HepG2 (cell line): ENCODE data around the gene STX5. TPM values are rescaled to one million over a fixed set of nuclear protein-coding genes. Genes with fewer than 3 reads are reported as not detected.

Source experiments
- ATAC-seq: fragments of 200-7000 bp; cut with Tn5 transposase; 3 replicates; pipeline ENCODE4 v1.9.1; 2020; ENCODE audit warnings: mild to moderate bottlenecking, moderate library complexity
- BruUV-seq: library from RNA; stranded (reverse); fragments of 400-500 nt; replicated peaks from 2 replicates; lab custom pipeline; 2021; lab: Mats Ljungman, UMichigan
- CTCF ChIA-PET: fragments of 300-600 bp; formaldehyde crosslinking; extraction: SDS; loops from one replicate; lab custom pipeline; 2021; ENCODE audit warnings: low total read pairs, inconsistent platforms, low intra/inter-chr PET ratio; lab: Yijun Ruan, JAX
- POLR2A ChIA-PET: fragments of 350-600 bp; sonication (Branson Sonifier 250); formaldehyde crosslinking; loops from one replicate; lab custom pipeline; 2020; ENCODE audit warnings: antibody characterized with exemption, inconsistent platforms; lab: Yijun Ruan, JAX
- DNase-seq: peaks from one replicate; pipeline ENCODE4 v3.0.0-alpha.2; 2015; ENCODE audit warnings: low spot score
- FAIRE-seq: peaks from 3 replicates; lab custom pipeline; 2011; peaks lifted over from hg19 to GRCh38; lab: Jason Lieb, UNC
- H2AFZ ChIP-seq: one replicate; pipeline ENCODE4 v1.6.1; 2011; ENCODE audit warnings: low read length, inconsistent platforms
- H3K27ac ChIP-seq: fragments of 300-600 bp; 3 replicates; pipeline ENCODE4 v1.8.0; 2011; ENCODE audit warnings: mixed run types, mild to moderate bottlenecking, mixed read lengths, low read length, inconsistent platforms; ENCODE audit not compliant: insufficient read depth; ENCODE audit errors: extremely low read length
- H3K27me3 ChIP-seq, 2 experiments: fragments of 200-600 bp in 1 of 2; 2 replicates in 1 of 2; 3 replicates in 1 of 2; pipeline versions ENCODE4 v1.6.0 to v1.8.0; 2011; ENCODE audit warnings: low read length in 2 of 2, mild to moderate bottlenecking in 2 of 2, moderate library complexity in 2 of 2, inconsistent platforms in 1 of 2; ENCODE audit not compliant: insufficient read depth in 2 of 2, control insufficient read depth in 1 of 2
- H3K36me3 ChIP-seq, 2 experiments: fragments of 200-600 bp in 1 of 2; replicated peaks in 1 of 2; 2 replicates in 1 of 2; 3 replicates in 1 of 2; pipeline versions ENCODE4 v1.5.1 to v1.8.0; 2011; ENCODE audit warnings: low read length in 2 of 2, inconsistent platforms in 1 of 2; ENCODE audit not compliant: insufficient read depth in 2 of 2, control insufficient read depth in 1 of 2
- H3K4me1 ChIP-seq: 2 replicates; pipeline ENCODE4 v1.5.1; 2012; ENCODE audit warnings: low read length, inconsistent platforms; ENCODE audit not compliant: insufficient read depth
- H3K4me2 ChIP-seq: 2 replicates; pipeline ENCODE4 v1.6.0; 2011; ENCODE audit warnings: low read depth, low read length, inconsistent platforms
- H3K4me3 ChIP-seq, 3 experiments: fragments of 200-600 bp in 1 of 3; sonication (generic), shearing (Covaris generic) in 1 of 3; replicated peaks in 1 of 3; 2 replicates each; pipeline ENCODE4 v1.5.1; 2011 to 2016; ENCODE audit warnings: low read length in 3 of 3, inconsistent platforms in 2 of 3, low read depth in 2 of 3, mild to moderate bottlenecking in 2 of 3, control low read depth in 1 of 3, mixed read lengths in 1 of 3; ENCODE audit not compliant: insufficient read depth in 1 of 3
- H3K79me2 ChIP-seq: one replicate; pipeline ENCODE4 v1.6.1; 2011; ENCODE audit warnings: low read length, inconsistent platforms; ENCODE audit not compliant: insufficient read depth
- H3K9ac ChIP-seq: 2 replicates; pipeline ENCODE4 v1.6.0; 2011; ENCODE audit warnings: mild to moderate bottlenecking, low read depth, low read length, inconsistent platforms; ENCODE audit not compliant: insufficient read depth
- H3K9me3 ChIP-seq: 2 replicates; pipeline ENCODE4 v1.5.1; 2012; ENCODE audit warnings: mild to moderate bottlenecking, low read length
- H4K20me1 ChIP-seq: 2 replicates; pipeline ENCODE4 v1.6.0; 2011; ENCODE audit warnings: inconsistent platforms, mild to moderate bottlenecking, low read length, moderate library complexity; ENCODE audit not compliant: insufficient read depth
- ADNP ChIP-seq: sonication (generic); formaldehyde crosslinking; IDR thresholded peaks from 2 replicates; pipeline ENCODE4 v1.4.0; 2020; ENCODE audit warnings: missing genetic modification reagents
- CSRNP1 ChIP-seq: sonication (generic); formaldehyde crosslinking; IDR thresholded peaks from 2 replicates; pipeline ENCODE4 v1.8.1; 2023; ENCODE audit warnings: mild to moderate bottlenecking, missing genetic modification reagents
- GABPA ChIP-seq, 2 experiments: IDR thresholded peaks; 2 replicates each; pipeline ENCODE4 v1.6.1; 2011 to 2016; ENCODE audit warnings: low read depth in 2 of 2, low read length in 1 of 2, missing biosample characterization in 1 of 2, missing genetic modification characterization in 1 of 2
- MAZ ChIP-seq, 2 experiments: sonication (generic) in 1 of 2; formaldehyde crosslinking in 1 of 2; IDR thresholded peaks; 2 replicates each; pipeline versions ENCODE4 v1.5.0 to v1.6.1; 2012 to 2020; ENCODE audit warnings: low read depth in 2 of 2, mild to moderate bottlenecking in 2 of 2, borderline replicate concordance in 1 of 2, improper control_type of control experiment in 1 of 2, low read length in 1 of 2, missing genetic modification reagents in 1 of 2, moderate library complexity in 1 of 2
- MYPOP ChIP-seq: sonication (generic); formaldehyde crosslinking; IDR thresholded peaks from 2 replicates; pipeline ENCODE4 v1.8.1; 2023; ENCODE audit warnings: mild to moderate bottlenecking, moderate library complexity, missing genetic modification reagents
- NR1H2 ChIP-seq: sonication (generic); formaldehyde crosslinking; IDR thresholded peaks from 2 replicates; pipeline ENCODE4 v1.8.1; 2022; ENCODE audit warnings: low read depth, missing genetic modification reagents, borderline replicate concordance
- SALL2 ChIP-seq: sonication (generic); formaldehyde crosslinking; IDR thresholded peaks from 2 replicates; pipeline ENCODE4 v1.8.1; 2023; ENCODE audit warnings: mild to moderate bottlenecking, missing genetic modification reagents, inconsistent platforms
- SKIL ChIP-seq: sonication (generic); formaldehyde crosslinking; IDR thresholded peaks from 2 replicates; pipeline ENCODE4 v1.8.0; 2022; ENCODE audit warnings: missing genetic modification reagents, mild to moderate bottlenecking, moderate library complexity, borderline replicate concordance
- ZNF563 ChIP-seq: sonication (generic); formaldehyde crosslinking; IDR thresholded peaks from 2 replicates; pipeline ENCODE4 v1.8.0; 2022; ENCODE audit warnings: mild to moderate bottlenecking, moderate library complexity, missing genetic modification reagents
- ZNF646 ChIP-seq: sonication (generic); formaldehyde crosslinking; IDR thresholded peaks from 2 replicates; pipeline ENCODE4 v1.9.0; 2021; ENCODE audit warnings: mild to moderate bottlenecking, missing genetic modification reagents
- WGBS: methylation state at CpG from one replicate; pipeline ENCODE4 v1.1.6; 2017; ENCODE audit warnings: low lambda C conversion rate; 5-methylcytosine and 5-hydroxymethylcytosine counted together
- in situ Hi-C: cut with HindIII; loops from 2 replicates; pipeline ENCODE4 v1.10.0; 2017; ENCODE audit warnings: low pct_unique_long_range_greater_than_20kb; ENCODE audit not compliant: extremely low pct_ligation_motif_present
- intact Hi-C: fragments of 100-400 bp; cut with micrococcal nuclease; formaldehyde crosslinking; loops from one replicate; pipeline ENCODE4 v1.10.0; 2022; ENCODE audit not compliant: unreplicated experiment
- polyA plus RNA-seq, 8 experiments: library from polyadenylated mRNA; depleted of rRNA in 3 of 8; stranded (reverse) in 7 of 8; unstranded in 1 of 8; fragments of >200 nt; fragmentation: Illumina TruSeq in 4 of 8; extraction: Trizol in 4 of 8; gene quantifications; 2 replicates each; pipeline versions ENCODE4 v1.2.1 to v1.2.3, GENCODE V29; 2011 to 2016; ENCODE audit warnings: low read depth in 4 of 8, missing spikeins in 1 of 8, mixed read lengths in 1 of 8; ENCODE audit not compliant: insufficient read depth in 1 of 8
- total RNA-seq, 5 experiments: library from RNA; depleted of rRNA; stranded (reverse); fragments of >200 nt; fragmentation: Illumina TruSeq; extraction: Trizol; gene quantifications; 2 replicates each; pipeline ENCODE4 v1.2.3, GENCODE V29; 2016; ENCODE audit warnings: low read depth in 1 of 5

Gene STX5
- total and polyA plus RNA-seq, 2 of the 13 experiments (the other 11 are each of a cell fraction or from before 2014, with no cell fraction given), result 26.9 to 30.0 TPM

- peak overlapping the region; percentile 59 to 86 (median 78); a peak in 5 of 6 replicates for H3K4me3 ChIP-seq
- BruUV-seq, result no TSS peak
- WGBS, result 21% methylated on average over 7 of the region's 7 CpGs
- H3K9ac ChIP-seq, result peak overlapping the region; percentile 99
- no peak overlapping the region for H2AFZ ChIP-seq
- POLR2A ChIA-PET, result interaction anchor here (0.6 to 9.4 kb wide), 10 partner anchors 14 to 131 kb away, joined by 3 to 362 read pairs (median 38); partner anchors contain the start of genes HNRNPUL2, SLC3A2, STX5 and TEX54
- peak overlapping the region; percentile 91 for H3K27ac ChIP-seq
- peaks cover 5 to 20% of the 10 kb centered on the region in 2 experiments for H3K36me3 ChIP-seq
- H3K27me3 ChIP-seq, result no peaks in the 10 kb centered on the region; a peak in 1 of 5 replicates
- peaks cover 77% of the 10 kb centered on the region for H3K4me1 ChIP-seq
- H3K9me3 ChIP-seq, result no peaks in the 10 kb centered on the region
- FAIRE-seq, result no peak
- peaks cover 73% of the 10 kb centered on the region for H3K79me2 ChIP-seq
- H3K4me2 ChIP-seq, result peak overlapping the region; percentile 97
- peak; percentile 50 for DNase-seq
- peaks cover 21% of the 10 kb centered on the region for H4K20me1 ChIP-seq
- intact Hi-C loops, result no loop called here
- in situ Hi-C loops, result no loop called here
- no peak for ATAC-seq
- CTCF ChIA-PET, result no interaction called here
- TF ChIP-seq SALL2 (CRISPR knock-in tag), result no peak
- TF ChIP-seq GABPA (IDR thresholded peaks at IDR 0.05; ENCODE audit: low read depth, low read length), result no peak
- TF ChIP-seq GABPA (CRISPR knock-in tag; IDR thresholded peaks at IDR 0.05; ENCODE audit: low read depth), result no peak
- no peak for TF ChIP-seq SKIL (CRISPR knock-in tag)
- TF ChIP-seq NR1H2 (CRISPR knock-in tag), result no peak
- TF ChIP-seq ADNP, result no peak
- TF ChIP-seq CSRNP1 (CRISPR knock-in tag), result no peak
- TF ChIP-seq MAZ (IDR thresholded peaks at IDR 0.05; ENCODE audit: borderline replicate concordance, low read depth, low read length), result no peak
- no peak for TF ChIP-seq MAZ (CRISPR knock-in tag; IDR thresholded peaks at IDR 0.05; ENCODE audit: low read depth)
- no peak for TF ChIP-seq MYPOP (CRISPR knock-in tag)
- TF ChIP-seq ZNF646 (CRISPR knock-in tag), result peak; percentile 39; the same call in 1 of the 2 replicates
- TF ChIP-seq ZNF563 (CRISPR knock-in tag), result no peak
Observed at GRCh38 chr11:62858201-62858600, 26.4 kb upstream of the STX5 start.
